NCI-H526 treated with DMSO at 0.1 percent for 48 hours (cell line): ENCODE data around the gene MDC1.

Experiments
- DNase-seq: peaks from one replicate; lab custom pipeline; 2025; lab: John Stamatoyannopoulos, UW

The MDC1 gene

DNA sequence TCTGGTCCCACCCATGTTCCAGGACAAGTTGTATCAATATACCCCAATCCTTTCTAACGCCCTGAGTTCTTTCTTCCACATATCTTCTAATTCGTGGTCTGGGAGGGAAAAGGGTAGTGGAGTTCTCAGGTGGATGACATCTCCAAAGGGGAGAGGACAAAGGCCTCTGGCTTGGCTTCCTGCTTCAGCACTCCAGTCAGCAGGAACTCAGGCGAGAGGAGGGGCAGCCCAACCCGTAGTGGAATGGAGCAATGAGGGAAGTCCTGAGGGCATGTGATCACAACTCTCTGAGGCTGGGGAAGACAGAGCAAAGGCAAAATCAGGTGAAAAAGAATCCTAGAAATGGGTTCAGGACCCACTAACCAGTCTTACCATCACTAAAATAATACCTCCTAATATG, 16.7 kb downstream of the MDC1 start:
- DNase-seq: no peak

- no peak for DNase-seq
Observed at GRCh38 chr6:30696432-30696831, 20.6 kb downstream of the MDC1 start.

- no peak for DNase-seq
Observed at GRCh38 chr6:30691208-30691847, 25.8 kb downstream of the MDC1 start.

DNA sequence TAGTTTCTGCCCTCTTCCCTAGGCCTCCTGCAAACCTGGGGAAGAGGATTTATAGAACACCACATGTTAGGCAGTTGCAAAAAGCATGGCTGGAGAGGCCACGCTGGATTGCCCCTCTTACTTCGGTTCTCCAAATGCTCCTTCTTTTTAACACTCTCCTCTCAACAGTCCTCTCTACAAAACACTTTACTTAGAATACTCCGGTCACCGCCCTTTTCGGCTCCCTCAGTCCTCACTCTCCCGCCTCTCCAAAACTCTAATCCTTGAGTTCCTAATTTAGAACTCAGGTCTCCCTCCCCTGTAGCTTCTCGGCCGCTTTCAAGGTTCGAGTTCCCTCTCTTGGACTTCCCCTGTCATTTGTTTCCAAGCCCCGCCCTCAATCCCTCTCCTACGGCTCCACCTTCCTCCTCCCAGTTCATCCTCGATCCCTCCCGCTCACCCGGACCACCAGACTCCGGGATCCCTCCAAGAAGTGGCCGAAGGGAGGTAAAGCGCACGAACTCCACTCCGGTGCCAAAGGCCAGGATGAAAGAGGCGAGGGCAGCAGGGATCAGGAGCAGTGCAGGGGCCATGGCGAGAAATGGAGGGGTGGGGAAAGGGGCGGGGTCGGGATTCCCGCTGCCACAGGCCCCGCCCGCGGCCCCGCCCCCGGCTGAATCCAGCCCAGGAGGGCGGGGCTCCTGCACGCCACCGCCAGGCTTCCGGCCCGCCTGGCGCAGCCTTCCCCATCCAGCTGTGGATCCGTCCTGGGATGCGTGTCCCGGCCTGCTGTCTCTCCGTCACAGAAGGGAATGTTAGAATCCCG, 26.5 kb downstream of the MDC1 start, which contains the start of gene NRM:
TSS of gene NRM (minus strand) at position 582 of the 805 bp plus-strand sequence. CDS start at position 572, 10 bp downstream.
- peak; percentile 69 for DNase-seq

- DNase-seq: no peak
Observed at GRCh38 chr6:30689985-30690384, 27.1 kb downstream of the MDC1 start.

DNA sequence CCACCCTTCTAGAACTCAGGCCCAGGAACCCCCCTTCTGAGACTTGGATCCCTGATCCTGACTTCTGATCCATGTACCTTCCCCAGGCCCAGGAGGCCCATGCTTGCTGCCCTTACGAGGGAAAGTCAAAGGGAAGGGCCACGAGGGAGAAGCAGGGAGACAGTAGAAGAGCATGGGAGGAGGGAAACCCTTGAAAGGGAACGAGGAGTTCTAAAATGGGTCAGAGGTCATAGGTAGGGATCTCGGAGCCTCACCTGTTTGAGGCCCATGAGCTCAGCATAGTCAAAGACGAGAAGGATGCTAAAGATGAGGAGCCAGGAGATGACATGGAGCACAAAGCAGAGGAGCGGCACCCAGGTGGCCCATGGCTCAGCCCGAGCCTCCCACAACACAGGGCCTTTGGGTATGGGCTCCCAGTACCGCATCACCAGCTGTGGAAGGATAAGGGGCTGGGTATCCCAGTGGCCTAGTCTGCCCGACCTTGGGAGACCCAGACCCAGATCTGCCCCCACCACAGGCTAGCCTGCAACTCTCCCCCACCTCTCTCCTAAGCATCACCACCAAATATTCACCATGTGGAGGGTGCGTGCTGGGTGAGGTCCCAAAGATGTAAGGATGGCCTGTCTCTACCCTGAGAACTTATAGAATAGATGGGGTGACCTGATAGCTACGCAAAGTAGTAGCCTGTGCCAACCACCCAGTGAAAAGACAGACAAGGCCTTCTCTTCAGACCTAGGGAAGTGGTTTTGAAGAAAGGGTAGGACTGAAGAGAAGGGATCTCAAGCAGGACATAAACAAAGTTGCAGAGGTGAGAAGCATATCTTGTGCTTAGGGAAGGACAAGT, 27.8 kb downstream of the MDC1 start:
- DNase-seq: no peak

GRCh38 chr6:30688569-30688968, 28.5 kb downstream of the MDC1 start:
- no peak for DNase-seq

DNA sequence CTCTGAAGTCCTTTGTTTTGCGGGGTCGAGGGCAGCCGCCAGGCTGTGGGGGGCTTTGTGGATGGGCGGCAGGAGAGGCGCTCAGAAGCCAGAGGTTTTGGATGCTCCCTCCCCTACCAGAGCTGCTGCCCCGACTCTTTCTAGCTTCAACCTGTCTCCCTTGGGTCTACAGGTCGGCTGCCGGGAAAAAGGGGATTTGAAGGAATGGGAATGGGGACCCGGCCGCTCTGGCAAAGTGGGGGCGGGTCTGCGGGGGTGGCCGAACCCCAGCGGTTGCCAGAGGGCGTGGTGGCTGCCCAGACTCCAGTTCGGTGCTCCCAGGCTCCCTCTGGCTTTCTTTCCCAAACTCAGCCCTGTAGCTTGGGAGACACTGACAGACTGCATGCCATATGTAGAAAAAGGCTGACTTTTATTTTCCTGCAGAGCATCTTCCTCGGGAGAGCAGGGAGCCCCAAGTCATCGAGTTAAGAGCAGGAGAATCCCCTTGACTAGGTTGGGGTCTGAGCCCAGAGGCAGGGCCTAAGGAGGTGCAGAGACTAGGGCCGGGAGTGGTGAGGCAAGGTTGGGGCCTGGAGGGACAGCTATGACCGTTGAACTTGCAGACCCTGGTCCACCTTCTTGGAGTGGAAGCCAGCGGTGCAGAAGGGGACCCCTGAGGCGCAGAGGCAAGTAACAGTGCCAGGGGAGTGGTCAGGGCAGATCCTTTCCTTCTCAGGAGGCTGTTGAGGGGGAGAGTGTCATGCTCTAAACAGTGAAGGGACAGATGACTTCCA, 29.2 kb downstream of the MDC1 start:
- DNase-seq: no peak

- DNase-seq: peak; percentile 72
Observed at GRCh38 chr6:30686908-30687658, 30.0 kb downstream of the MDC1 start.

- no peak for DNase-seq
Observed at GRCh38 chr6:30686009-30686907, 30.8 kb downstream of the MDC1 start, which contains the start of gene PPP1R18. Gene PPP1R18, minus strand, starts transcription at chr6:30686645. Its CDS starts 627 bp downstream, at chr6:30686018.

DNA sequence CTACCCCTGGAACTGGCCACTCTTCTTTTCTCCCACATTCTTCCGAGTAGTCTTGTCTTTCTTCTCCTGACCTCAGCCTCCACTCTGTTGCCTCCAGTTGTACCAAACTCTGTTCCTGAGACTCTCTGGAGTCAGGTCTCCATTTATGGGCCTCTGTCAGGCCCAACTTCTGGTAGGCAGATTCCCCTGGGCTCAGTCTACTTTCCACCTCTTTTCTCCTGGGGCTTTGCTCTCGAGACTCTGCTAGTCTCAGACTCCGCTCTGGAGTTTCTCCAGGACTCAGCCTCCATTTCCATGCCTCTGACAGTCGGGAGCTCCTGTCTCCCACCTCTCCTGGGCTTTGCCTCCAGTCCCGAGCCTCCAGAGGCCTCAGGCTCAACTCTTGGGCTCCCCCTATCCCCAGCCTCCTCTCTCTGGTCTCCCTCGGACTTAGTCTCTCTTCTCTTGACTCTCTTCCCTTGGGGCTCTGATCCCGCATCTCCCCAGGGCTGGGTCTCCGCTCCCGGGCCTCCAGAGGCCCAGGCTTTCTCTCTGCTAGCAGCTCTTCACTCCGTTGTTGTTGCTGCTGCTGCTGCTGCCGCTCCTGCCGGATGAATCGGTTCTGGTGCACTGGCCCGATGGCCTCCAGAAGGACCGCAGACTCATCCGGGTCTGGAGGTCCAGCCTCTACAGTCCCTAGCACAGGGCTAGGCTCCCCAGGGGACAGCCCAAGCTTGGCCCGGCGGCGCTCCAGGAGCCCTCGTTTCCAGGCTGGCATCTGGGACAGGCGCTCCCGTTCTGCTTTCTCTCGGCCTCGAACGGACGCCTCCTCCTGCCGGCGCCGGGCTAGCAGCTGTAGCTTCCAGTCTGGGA, 31.7 kb downstream of the MDC1 start:
- DNase-seq: no peak

DNA sequence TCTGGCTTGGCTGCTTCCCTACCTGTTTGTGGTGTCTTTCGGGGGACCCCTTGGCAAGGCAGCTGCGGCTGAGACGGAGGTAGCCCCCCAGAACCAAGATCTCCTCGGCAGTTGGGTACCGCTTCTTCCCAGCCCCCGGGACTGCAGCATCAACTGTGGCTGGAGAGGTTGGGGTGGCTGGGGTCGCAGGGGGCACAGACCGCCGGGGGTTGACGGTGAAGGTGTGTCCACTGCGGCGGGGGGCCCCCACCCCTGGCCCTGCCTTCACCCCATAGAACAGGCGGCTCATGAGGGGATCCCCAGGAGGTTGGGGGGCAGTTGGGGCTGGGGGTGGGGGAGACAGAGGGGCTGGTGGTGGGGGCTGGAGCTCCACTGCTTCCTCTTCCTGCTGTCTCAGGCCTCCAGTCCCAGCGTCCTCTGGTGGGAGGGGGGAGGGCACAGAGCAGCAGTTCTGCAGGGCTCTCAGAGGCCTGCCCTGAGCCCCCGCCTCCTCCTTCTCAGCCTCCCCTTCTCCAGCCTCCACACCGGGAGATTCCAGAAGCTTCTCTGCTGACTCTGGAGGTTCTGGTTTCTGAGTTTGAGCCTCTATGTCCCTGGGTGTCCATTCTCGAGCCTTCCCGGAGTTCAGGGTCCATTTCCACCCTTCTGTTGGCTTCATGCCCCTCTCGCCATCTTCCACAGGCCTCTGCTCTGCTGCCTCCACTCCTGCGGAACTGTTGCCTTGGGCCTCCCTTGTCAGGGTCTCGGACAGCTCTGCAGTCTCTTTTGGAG, 32.5 kb downstream of the MDC1 start:
- no peak for DNase-seq

GRCh38 chr6:30683980-30684338, 33.1 kb downstream of the MDC1 start:
- no peak for DNase-seq

- DNase-seq: no peak
Observed at GRCh38 chr6:30683183-30683979, 33.7 kb downstream of the MDC1 start.

DNA sequence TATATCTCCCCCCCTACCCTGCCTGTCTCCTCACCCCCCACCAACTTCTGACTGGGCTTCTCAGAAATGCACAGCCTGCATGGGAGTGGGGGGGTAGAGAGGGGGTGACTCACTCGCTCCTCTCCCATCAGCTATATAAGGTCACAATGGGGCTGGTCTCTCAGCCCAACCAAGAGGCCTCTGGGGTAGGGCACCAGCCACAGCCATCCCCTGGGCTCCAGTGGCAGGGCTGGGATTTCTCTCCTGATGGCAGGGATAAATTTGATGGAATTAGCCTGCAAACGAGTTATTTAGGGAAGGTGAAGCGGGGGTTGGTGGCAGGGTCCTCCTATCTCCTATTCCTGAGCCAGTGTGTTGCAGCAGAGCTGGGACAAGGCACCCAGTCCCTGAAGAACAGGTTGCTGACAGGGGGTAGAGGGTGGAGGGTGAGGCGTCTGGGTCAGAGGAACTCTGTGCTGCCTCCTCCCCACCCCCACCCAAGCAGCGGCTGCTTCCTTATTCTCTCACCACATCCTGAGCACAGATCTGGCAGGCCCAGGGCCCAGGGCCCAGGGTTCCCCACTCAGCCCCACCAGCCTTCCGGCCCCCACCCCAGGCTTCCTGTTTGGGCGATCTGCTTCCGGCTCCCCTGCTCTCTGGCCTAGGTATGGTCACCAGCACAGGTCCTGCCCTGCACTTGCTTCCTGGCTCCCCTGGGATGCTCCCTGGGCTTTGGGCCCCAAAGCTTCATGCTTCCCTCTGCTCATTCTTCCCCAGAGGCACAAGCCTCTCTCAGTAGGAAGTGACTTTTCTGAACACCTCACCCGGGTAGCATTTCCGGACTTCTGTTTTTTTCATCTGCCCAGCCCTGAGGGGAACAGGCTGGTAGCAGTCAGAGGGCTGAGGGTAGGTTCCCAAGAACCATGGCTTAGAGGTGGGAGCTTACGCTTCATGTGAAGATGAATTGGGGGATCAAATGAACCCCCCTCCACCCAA, 34.7 kb downstream of the MDC1 start:
- no peak for DNase-seq

DNA sequence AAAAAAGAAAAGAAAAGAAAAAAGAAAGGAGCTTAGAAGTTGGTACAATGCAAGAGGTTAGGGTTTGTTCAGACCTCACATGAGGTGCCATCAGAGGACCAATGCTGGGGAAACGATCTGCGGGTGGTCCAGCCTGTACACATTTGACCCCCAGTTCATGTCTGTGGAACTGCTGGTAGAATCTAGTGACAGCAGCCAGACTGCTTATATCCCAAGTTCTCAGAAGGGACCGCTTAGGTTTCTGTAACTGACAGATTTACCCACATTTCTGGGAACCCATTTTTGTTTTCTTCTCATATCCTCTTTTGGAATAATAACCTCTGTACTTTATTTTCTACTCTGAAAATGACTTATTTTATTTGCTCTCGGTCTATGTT, 35.3 kb downstream of the MDC1 start:
- DNase-seq: no peak
